Measurements from ENCODE around the gene XIRP2. TPM values are rescaled to one million over a fixed set of nuclear protein-coding genes. Genes with fewer than 3 reads are reported as not detected.
"Not testable (repeated sequence)": the region's sequence is repeated elsewhere in the genome, so short reads cannot be mapped to it uniquely, and the experiment has no call there.

The XIRP2 gene
- polyA plus RNA-seq, 1 experiment = 0.43 TPM

DNA sequence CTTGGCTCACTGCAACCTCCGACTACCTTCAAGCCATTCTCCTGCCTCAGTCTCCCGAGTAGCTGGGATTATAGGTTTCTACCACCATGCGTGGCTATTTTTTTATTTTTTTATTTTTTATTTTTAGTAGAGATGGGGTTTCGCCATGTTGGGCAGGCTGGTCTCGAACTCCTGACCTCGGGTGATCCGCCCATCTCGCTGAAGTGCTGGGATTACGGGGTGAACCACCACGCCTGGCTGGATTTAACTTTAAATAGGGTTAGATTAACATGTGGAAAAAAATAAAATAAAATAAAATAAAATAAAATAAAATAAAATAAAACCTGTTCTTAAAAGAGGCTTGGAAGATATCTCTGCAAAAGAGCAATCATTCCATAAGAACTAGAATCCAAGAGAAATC is 170.9 kb downstream of the XIRP2 start:
- no peaks in the 10 kb centered on the region for H3K27me3 ChIP-seq (ENCODE audit: control insufficient read depth, insufficient read depth, low read length)
- TF ChIP-seq, protein P1, sequence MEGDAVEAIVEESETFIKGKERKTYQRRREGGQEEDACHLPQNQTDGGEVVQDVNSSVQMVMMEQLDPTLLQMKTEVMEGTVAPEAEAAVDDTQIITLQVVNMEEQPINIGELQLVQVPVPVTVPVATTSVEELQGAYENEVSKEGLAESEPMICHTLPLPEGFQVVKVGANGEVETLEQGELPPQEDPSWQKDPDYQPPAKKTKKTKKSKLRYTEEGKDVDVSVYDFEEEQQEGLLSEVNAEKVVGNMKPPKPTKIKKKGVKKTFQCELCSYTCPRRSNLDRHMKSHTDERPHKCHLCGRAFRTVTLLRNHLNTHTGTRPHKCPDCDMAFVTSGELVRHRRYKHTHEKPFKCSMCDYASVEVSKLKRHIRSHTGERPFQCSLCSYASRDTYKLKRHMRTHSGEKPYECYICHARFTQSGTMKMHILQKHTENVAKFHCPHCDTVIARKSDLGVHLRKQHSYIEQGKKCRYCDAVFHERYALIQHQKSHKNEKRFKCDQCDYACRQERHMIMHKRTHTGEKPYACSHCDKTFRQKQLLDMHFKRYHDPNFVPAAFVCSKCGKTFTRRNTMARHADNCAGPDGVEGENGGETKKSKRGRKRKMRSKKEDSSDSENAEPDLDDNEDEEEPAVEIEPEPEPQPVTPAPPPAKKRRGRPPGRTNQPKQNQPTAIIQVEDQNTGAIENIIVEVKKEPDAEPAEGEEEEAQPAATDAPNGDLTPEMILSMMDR (IDR thresholded peaks at IDR 0.05; ENCODE audit: low read depth, low read length) = no peak
- H3K27ac ChIP-seq (ENCODE audit: low read depth, low read length) = no peak overlapping the region
- no peak for DNase-seq (ENCODE audit: low read depth, low spot score)
- H3K9me3 ChIP-seq (ENCODE audit: control insufficient read depth, insufficient read depth, low read length) = no peaks in the 10 kb centered on the region
- CTCF ChIA-PET = interaction anchor here (0.6 kb wide), 1 partner anchor 855 kb away, joined by 3 read pairs; no protein-coding TSS in a partner anchor
- POLR2A ChIA-PET = no interaction called here
- H3K4me3 ChIP-seq (ENCODE audit: low read depth, low read length) = no peak overlapping the region

DNA sequence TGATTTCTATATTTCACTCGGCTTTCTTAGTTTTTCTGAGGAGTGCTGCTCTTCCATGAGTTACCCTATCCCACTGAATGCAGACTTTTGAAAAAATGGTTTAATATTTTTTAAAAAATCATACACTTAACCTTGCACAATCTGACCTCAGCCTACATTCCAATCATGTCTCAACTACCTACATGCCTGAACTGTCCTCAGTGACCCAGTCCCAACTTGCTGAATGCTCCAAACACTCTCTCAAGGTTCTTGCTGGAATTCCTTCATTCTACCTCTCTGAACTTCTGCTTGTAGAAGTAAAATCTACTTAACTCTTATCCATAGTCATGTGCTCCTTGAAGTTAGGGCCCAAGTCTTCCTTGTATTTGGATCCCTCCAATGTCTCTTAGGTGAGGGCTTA is 181.6 kb downstream of the XIRP2 start:
- Histone ChIP-seq H3K27ac (ENCODE audit: low read depth, low read length) (no peak overlapping the region), H3K9me3 (ENCODE audit: control insufficient read depth, insufficient read depth, low read length) (no peaks in the 10 kb centered on the region), H3K27me3 (ENCODE audit: control insufficient read depth, insufficient read depth, low read length) (no peaks in the 10 kb centered on the region), H3K4me3 (ENCODE audit: low read depth, low read length) (no peak overlapping the region)
- CTCF ChIA-PET = no interaction called here
- TF ChIP-seq, protein P1 (IDR thresholded peaks at IDR 0.05; ENCODE audit: low read depth, low read length) = no peak
- POLR2A ChIA-PET = no interaction called here
- DNase-seq (ENCODE audit: low read depth, low spot score) = no peak

DNA sequence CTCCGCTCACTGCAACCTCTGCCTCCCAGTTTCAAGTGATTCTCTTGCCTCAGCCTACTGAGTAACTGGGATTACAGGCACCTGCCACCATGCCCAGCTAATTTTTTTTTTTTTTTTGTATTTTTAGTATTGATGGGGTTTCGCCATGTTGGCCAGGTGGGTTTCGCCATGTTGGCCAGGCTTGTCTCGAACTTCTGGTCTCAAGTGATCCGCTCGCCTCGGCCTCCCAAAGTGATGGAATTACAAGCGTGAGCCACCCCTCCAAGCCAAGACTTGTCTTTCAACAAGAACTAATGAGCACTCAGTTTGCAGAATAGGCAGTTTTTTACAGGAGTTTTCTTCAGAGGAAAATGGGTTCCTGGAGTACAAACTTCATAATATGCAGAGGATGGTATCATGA is 187.4 kb downstream of the XIRP2 start:
- POLR2A ChIA-PET; CTCF ChIA-PET; H3K27ac ChIP-seq (ENCODE audit: low read depth, low read length); H3K27me3 ChIP-seq (ENCODE audit: control insufficient read depth, insufficient read depth, low read length); H3K9me3 ChIP-seq (ENCODE audit: control insufficient read depth, insufficient read depth, low read length); H3K4me3 ChIP-seq (ENCODE audit: low read depth, low read length); DNase-seq (ENCODE audit: low read depth, low spot score): not testable (repeated sequence)

DNA sequence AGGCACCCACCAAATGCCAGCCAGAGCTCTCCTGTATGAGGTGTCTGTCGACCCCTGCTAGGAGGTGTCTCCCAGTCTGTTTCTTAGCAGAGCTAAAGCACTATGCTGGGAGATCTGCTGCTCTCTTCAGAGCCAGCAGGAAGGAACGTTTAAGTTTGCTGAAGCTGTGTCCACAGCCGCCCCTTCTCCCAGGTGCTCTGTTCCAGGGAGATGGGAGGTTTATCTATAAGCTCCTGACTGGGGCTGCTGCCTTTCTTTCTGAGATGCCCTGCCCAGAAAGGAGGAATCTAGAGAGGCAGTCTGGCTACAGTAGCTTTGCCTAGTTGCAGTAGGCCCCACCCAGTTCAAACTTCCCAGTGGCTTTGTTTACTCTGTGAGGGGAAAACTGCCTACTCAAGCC is 210.7 kb downstream of the XIRP2 start:
- H3K4me3 ChIP-seq (ENCODE audit: low read depth, low read length); H3K9me3 ChIP-seq (ENCODE audit: control insufficient read depth, insufficient read depth, low read length); POLR2A ChIA-PET; H3K27me3 ChIP-seq (ENCODE audit: control insufficient read depth, insufficient read depth, low read length); H3K27ac ChIP-seq (ENCODE audit: low read depth, low read length); DNase-seq (ENCODE audit: low read depth, low spot score); CTCF ChIA-PET: not testable (repeated sequence)

DNA sequence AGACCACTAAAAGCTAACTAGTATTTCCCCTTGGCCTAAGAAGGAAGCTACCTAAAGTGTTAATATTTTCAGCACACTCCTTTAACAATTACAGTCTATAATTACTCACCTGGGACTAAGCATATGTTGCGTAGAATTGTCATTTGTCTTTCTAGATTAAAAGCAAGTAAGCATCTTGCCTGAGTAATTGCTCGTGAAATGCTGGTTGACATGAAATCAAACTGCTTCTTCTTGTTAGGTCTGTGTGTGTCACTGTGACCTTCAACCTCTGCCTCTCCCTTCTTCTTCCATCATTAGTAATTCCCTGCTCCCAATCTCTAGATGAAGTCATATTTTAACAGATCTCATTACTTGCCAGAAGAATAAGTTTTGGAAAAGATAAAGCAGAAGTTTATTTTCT is 212.2 kb downstream of the XIRP2 start:
- no peak overlapping the region for H3K27ac ChIP-seq (ENCODE audit: low read depth, low read length)
- no peaks in the 10 kb centered on the region for H3K9me3 ChIP-seq (ENCODE audit: control insufficient read depth, insufficient read depth, low read length)
- POLR2A ChIA-PET = no interaction called here
- H3K27me3 ChIP-seq (ENCODE audit: control insufficient read depth, insufficient read depth, low read length) = no peaks in the 10 kb centered on the region
- no peak for DNase-seq (ENCODE audit: low read depth, low spot score)
- CTCF ChIA-PET = no interaction called here
- TF ChIP-seq, protein P1 (IDR thresholded peaks at IDR 0.05; ENCODE audit: low read depth, low read length) = no peak
- no peak overlapping the region for H3K4me3 ChIP-seq (ENCODE audit: low read depth, low read length)

DNA sequence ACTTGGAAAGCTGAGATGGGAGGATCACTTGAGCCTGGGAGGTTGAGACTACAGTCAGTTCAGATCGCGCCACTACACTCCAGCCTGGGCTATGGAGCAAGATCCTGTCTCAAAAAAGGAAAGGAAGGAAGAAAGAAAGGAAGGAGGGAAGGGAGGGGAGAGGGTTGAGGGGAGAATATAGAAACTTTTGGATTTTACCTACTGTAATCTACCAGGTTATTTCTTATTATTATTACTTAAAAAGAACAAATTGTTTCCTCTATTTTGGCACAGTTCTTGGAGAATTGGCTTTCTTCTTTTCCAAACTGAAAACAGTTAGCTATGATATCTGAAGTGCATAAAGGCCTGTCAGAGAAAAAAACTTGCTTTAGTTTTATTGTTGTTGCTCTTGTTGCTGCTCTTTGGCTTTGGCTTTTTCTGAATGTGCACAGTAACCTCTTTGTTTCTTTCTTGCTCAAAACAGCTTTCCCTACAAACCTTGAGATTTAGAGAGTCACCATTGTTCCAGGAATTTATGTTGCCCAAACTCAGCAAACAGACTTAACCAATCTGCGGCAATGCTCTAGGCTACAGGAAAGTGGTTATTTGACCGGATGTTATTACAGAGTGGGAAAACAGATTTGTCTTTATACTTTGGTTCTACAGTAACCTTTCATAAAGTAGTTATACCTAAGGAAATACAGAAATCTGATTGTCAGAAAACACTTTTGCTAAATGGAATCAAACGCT is 214.9 kb downstream of the XIRP2 start:
- no peak for DNase-seq (ENCODE audit: low read depth, low spot score)
- H3K27ac ChIP-seq (ENCODE audit: low read depth, low read length) = no peak overlapping the region
- ChIA-PET POLR2A (no interaction called here), CTCF (no interaction called here)
- H3K4me3 ChIP-seq (ENCODE audit: low read depth, low read length) = no peak overlapping the region
- TF ChIP-seq, protein P1 (IDR thresholded peaks at IDR 0.05; ENCODE audit: low read depth, low read length) = no peak
- no peaks in the 10 kb centered on the region for H3K27me3 ChIP-seq (ENCODE audit: control insufficient read depth, insufficient read depth, low read length)
- H3K9me3 ChIP-seq (ENCODE audit: control insufficient read depth, insufficient read depth, low read length) = no peaks in the 10 kb centered on the region
